K562 (cell line): ENCODE results near the gene MUSTN1. TPM values are rescaled to one million over a fixed set of nuclear protein-coding genes. Genes with fewer than 3 reads are reported as not detected.

Experiments
- ATAC-seq: fragments of 200-7000 bp; cut with Tn5 transposase; 3 replicates; pipeline ENCODE4 v1.9.1; 2020; ENCODE audit warnings: moderate library complexity
- BruUV-seq: library from RNA; stranded (reverse); fragments of 400-500 nt; replicated peaks from 2 replicates; lab custom pipeline; 2021; lab: Mats Ljungman, UMichigan
- CTCF ChIA-PET: fragments of 300-600 bp; formaldehyde crosslinking; extraction: SDS; loops from one replicate; lab custom pipeline; 2021; ENCODE audit warnings: low intra/inter-chr PET ratio; lab: Yijun Ruan, JAX
- POLR2A ChIA-PET: fragments of 300-600, 350-650 bp; sonication (Branson Sonifier 250); formaldehyde crosslinking; extraction: SDS; loops from one replicate; lab custom pipeline; 2021; ENCODE audit warnings: antibody characterized with exemption, inconsistent platforms; lab: Yijun Ruan, JAX
- DNase-seq, 4 experiments: peaks; one replicate each; pipeline versions ENCODE4 v3.0.0 to v3.0.0-alpha.2; 2011 to 2018; ENCODE audit warnings: low spot score in 3 of 4, mixed read lengths in 3 of 4; ENCODE audit errors: extremely low read depth in 1 of 4
- FAIRE-seq: peaks from 2 replicates; lab custom pipeline; 2011; peaks lifted over from hg19 to GRCh38; lab: Jason Lieb, UNC
- H2AFZ ChIP-seq: 2 replicates; pipeline ENCODE4 v1.6.0; 2011; ENCODE audit warnings: low read depth, low read length, control low read depth, inconsistent platforms
- H3K27ac ChIP-seq: fragments of 200-600 bp; 3 replicates; pipeline ENCODE4 v1.8.0; 2011; ENCODE audit warnings: low read depth, mild to moderate bottlenecking, control low read depth, inconsistent platforms, low read length, moderate library complexity, mixed read lengths; ENCODE audit errors: extremely low read depth
- H3K27me3 ChIP-seq, 2 experiments: fragments of 300-600 bp in 1 of 2; 2 replicates in 1 of 2; 3 replicates in 1 of 2; pipeline versions ENCODE4 v1.6.0 to v1.8.0; 2011; ENCODE audit warnings: inconsistent platforms in 2 of 2, low read length in 2 of 2, mild to moderate bottlenecking in 1 of 2, mixed read lengths in 1 of 2, moderate library complexity in 1 of 2; ENCODE audit not compliant: control insufficient read depth in 2 of 2, insufficient read depth in 2 of 2
- H3K36me3 ChIP-seq: fragments of 300-600 bp; 3 replicates; pipeline ENCODE4 v1.8.0; 2011; ENCODE audit warnings: mild to moderate bottlenecking, low read length, inconsistent platforms; ENCODE audit not compliant: control insufficient read depth, insufficient read depth
- H3K4me1 ChIP-seq, 2 experiments: fragments of 200-600 bp in 1 of 2; replicated peaks in 1 of 2; 2 replicates in 1 of 2; 3 replicates in 1 of 2; pipeline versions ENCODE4 v1.5.1 to v1.8.0; 2011; ENCODE audit warnings: inconsistent platforms in 2 of 2, low read length in 2 of 2, mild to moderate bottlenecking in 1 of 2, mixed read lengths in 1 of 2, moderate library complexity in 1 of 2; ENCODE audit not compliant: control insufficient read depth in 2 of 2, insufficient read depth in 2 of 2
- H3K4me2 ChIP-seq: 2 replicates; pipeline ENCODE4 v1.6.1; 2011; ENCODE audit warnings: low read length, control low read depth, inconsistent platforms, mixed read lengths; ENCODE audit not compliant: insufficient read depth
- H3K4me3 ChIP-seq: fragments of 200-600 bp; sonication (generic), shearing (Covaris generic); 2 replicates; pipeline ENCODE4 v1.5.1; 2016; ENCODE audit warnings: control low read depth, inconsistent platforms
- H3K79me2 ChIP-seq: fragments of 200-600 bp; 3 replicates; pipeline ENCODE4 v1.8.0; 2011; ENCODE audit warnings: low read length, inconsistent platforms; ENCODE audit not compliant: control insufficient read depth, insufficient read depth
- H3K9ac ChIP-seq, 2 experiments: 2 replicates each; pipeline versions ENCODE4 v1.6.0 to v1.6.1; 2011; ENCODE audit warnings: low read depth in 2 of 2, low read length in 2 of 2, control low read depth in 1 of 2, inconsistent platforms in 1 of 2, mild to moderate bottlenecking in 1 of 2, mixed read lengths in 1 of 2; ENCODE audit not compliant: insufficient read depth in 1 of 2
- H3K9me1 ChIP-seq: one replicate; pipeline ENCODE4 v1.6.0; 2011; ENCODE audit warnings: inconsistent platforms, mild to moderate bottlenecking, low read length, moderate library complexity; ENCODE audit not compliant: control insufficient read depth, insufficient read depth
- H3K9me3 ChIP-seq: replicated peaks from 2 replicates; pipeline ENCODE4 v1.5.1; 2011; ENCODE audit warnings: low read depth, low read length, inconsistent platforms; ENCODE audit not compliant: control insufficient read depth, insufficient read depth
- H4K20me1 ChIP-seq: replicated peaks from 2 replicates; pipeline ENCODE4 v1.6.1; 2011; ENCODE audit warnings: low read length, inconsistent platforms, mixed read lengths; ENCODE audit not compliant: control insufficient read depth, insufficient read depth
- CBFA2T3 ChIP-seq: fragments of 450-650 bp; IDR thresholded peaks from 2 replicates; pipeline ENCODE4 v1.6.1; 2017
- SAP30 ChIP-seq: fragments of 200-600 bp; sonication (generic); IDR thresholded peaks from 2 replicates; pipeline ENCODE4 v1.6.1; 2012; ENCODE audit warnings: borderline replicate concordance, low read depth, mild to moderate bottlenecking, moderate library complexity, low read length, control low read depth, inconsistent platforms; ENCODE audit not compliant: insufficient read depth, poor library complexity, severe bottlenecking
- ZBTB26 ChIP-seq: fragments of 450-650 bp; formaldehyde crosslinking; IDR thresholded peaks from 2 replicates; pipeline ENCODE4 v1.4.0; 2022; ENCODE audit warnings: missing genetic modification characterization
- ZBTB8A ChIP-seq: fragments of 450-650 bp; IDR thresholded peaks from 2 replicates; pipeline ENCODE4 v1.6.1; 2018; ENCODE audit warnings: mild to moderate bottlenecking, moderate library complexity; ENCODE audit not compliant: partially characterized antibody
- WGBS: fragments of 100-300 bp; shearing (Covaris generic); methylation state at CpG from one replicate; pipeline ENCODE4 v1.1.6; 2016; ENCODE audit warnings: low coverage, mixed read lengths; ENCODE audit not compliant: insufficient coverage; ENCODE audit errors: missing lambda C conversion rate; 5-methylcytosine and 5-hydroxymethylcytosine counted together
- in situ Hi-C: fragments of 300-500 bp; cut with MboI; formaldehyde crosslinking; loops from 4 replicates; pipeline ENCODE4 v1.15.0; 2018; ENCODE audit warnings: inconsistent platforms, mixed read lengths
- intact Hi-C: fragments of 100-400 bp; cut with micrococcal nuclease; formaldehyde crosslinking; loops from 2 replicates; pipeline ENCODE4 v1.14.2; 2022
- polyA plus RNA-seq, 8 experiments: library from polyadenylated mRNA; depleted of rRNA in 4 of 8; stranded (reverse) in 5 of 8; unstranded in 3 of 8; fragments of >200 nt; fragmentation: Nextera tagmentation in 2 of 8; fragmentation: Illumina TruSeq in 1 of 8; extraction: Ambion mirVana in 2 of 8; extraction: Trizol in 1 of 8; gene quantifications; 2 replicates each; pipeline versions ENCODE4 v1.2.1 to v1.2.3, GENCODE V29; 2011 to 2014; ENCODE audit warnings: inconsistent platforms in 1 of 8, missing spikeins in 1 of 8
- total RNA-seq, 7 experiments: library from RNA; depleted of rRNA in 6 of 7; stranded (reverse); fragments of >200 nt in 6 of 7; fragmentation: Illumina TruSeq in 2 of 7; extraction: Trizol in 2 of 7; gene quantifications; 2 replicates each; pipeline versions ENCODE4 v1.2.1 to v1.2.3, GENCODE V29; 2011 to 2021; ENCODE audit warnings: low replicate concordance in 1 of 7

The MUSTN1 gene
- total and polyA plus RNA-seq, 9 of the 15 experiments (the other 6 are each of a cell fraction or from before 2014, with no cell fraction given) = 0.15 to 0.78 (median 0.44) TPM; not detected in 4

GRCh38 chr3:52784021-52784621, 50.7 kb downstream of the MUSTN1 start:
- Histone ChIP-seq H3K27ac (no peak overlapping the region), H2AFZ (no peak overlapping the region), H3K79me2 (no peaks in the 10 kb centered on the region), H3K9me1 (no peaks in the 10 kb centered on the region), H3K9me3 (no peaks in the 10 kb centered on the region), H3K27me3 (peaks cover 0 to 28% of the 10 kb centered on the region in 2 experiments; a peak in 2 of 5 replicates), H3K36me3 (no peaks in the 10 kb centered on the region), H4K20me1 (no peaks in the 10 kb centered on the region), H3K9ac (no peak overlapping the region), H3K4me1 (peaks cover 0 to 3% of the 10 kb centered on the region in 2 experiments; a peak in 1 of 5 replicates), H3K4me3 (no peak overlapping the region), H3K4me2 (no peak overlapping the region)
- no peak for ATAC-seq
- no peak for DNase-seq
- in situ Hi-C loops = no loop called here
- BruUV-seq = no TSS peak
- ChIA-PET CTCF (no interaction called here), POLR2A (interaction anchor here (0.6 kb wide), 1 partner anchor 305 kb away, joined by 4 read pairs; no protein-coding TSS in a partner anchor)
- intact Hi-C loops = no loop called here
- TF ChIP-seq ZBTB8A = no peak
- no peak for TF ChIP-seq ZBTB26 (CRISPR knock-in tag)
- no peak for TF ChIP-seq CBFA2T3
- TF ChIP-seq SAP30 = no peak
- FAIRE-seq = no peak
- 22% methylated on average over 14 of the region's 18 CpGs for WGBS
